ENCODE results near the gene SEC16B.

DNA sequence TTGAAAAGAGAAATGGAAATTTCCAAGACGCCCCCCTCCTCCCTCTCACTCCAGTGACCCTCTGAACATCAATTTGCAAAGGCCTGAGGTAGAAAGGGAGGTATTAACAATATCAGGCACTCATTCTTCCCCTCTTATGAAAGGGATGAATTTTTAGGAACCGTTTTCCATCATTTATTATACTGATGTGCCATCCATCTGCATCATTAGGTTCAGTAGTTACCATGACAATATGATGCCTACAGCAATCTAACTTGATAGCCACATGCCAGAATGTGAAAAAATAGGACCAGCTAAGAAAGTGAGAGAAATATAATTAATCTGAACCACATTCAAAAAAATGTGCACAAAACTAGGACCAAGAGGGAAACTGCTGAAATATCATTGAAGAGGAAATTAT is 40.9 kb downstream of the SEC16B start:
- TF ChIP-seq POLR2A (IDR thresholded peaks at IDR 0.05; ENCODE audit: low read length) (no peak), GATA1 (IDR thresholded peaks at IDR 0.05; ENCODE audit: low read depth, low read length) (no peak)

Measured in erythroblast (primary cell).